Astrocyte (in vitro differentiated cells and primary cell): ENCODE measurements around the gene MRS2. TPM values are rescaled to one million over a fixed set of nuclear protein-coding genes. Genes with fewer than 3 reads are reported as not detected.

ENCODE experiments used
- DNase-seq: peaks from one replicate; pipeline ENCODE4 v3.0.0-alpha.2; 2010; ENCODE audit warnings: low read depth
- FAIRE-seq: peaks from 2 replicates; lab custom pipeline; 2011; peaks lifted over from hg19 to GRCh38; lab: Jason Lieb, UNC
- H2AFZ ChIP-seq: 2 replicates; pipeline ENCODE4 v1.6.0; 2012; ENCODE audit warnings: low read depth, low read length, inconsistent platforms
- H3K27ac ChIP-seq: 2 replicates; pipeline ENCODE4 v1.5.1; 2011; ENCODE audit warnings: low read depth, low read length, inconsistent platforms
- H3K27me3 ChIP-seq: 2 replicates; pipeline ENCODE4 v1.6.0; 2011; ENCODE audit warnings: low read length, inconsistent platforms; ENCODE audit not compliant: insufficient read depth
- H3K36me3 ChIP-seq: 2 replicates; pipeline ENCODE4 v1.5.1; 2011; ENCODE audit warnings: low read length, inconsistent platforms; ENCODE audit not compliant: insufficient read depth
- H3K4me1 ChIP-seq: 2 replicates; pipeline ENCODE4 v1.5.1; 2011; ENCODE audit warnings: low read length, inconsistent platforms; ENCODE audit not compliant: insufficient read depth
- H3K4me2 ChIP-seq: 2 replicates; pipeline ENCODE4 v1.6.0; 2012; ENCODE audit warnings: low read length, inconsistent platforms
- H3K4me3 ChIP-seq: 2 replicates; pipeline ENCODE4 v1.5.1; 2011; ENCODE audit warnings: low read depth, mild to moderate bottlenecking, low read length, inconsistent platforms; ENCODE audit not compliant: insufficient read depth
- H3K79me2 ChIP-seq: 2 replicates; pipeline ENCODE4 v1.6.0; 2012; ENCODE audit warnings: mild to moderate bottlenecking, low read length, inconsistent platforms; ENCODE audit not compliant: insufficient read depth
- H3K9ac ChIP-seq: 2 replicates; pipeline ENCODE4 v1.6.0; 2012; ENCODE audit warnings: mild to moderate bottlenecking, low read length, inconsistent platforms
- H3K9me3 ChIP-seq: 2 replicates; pipeline ENCODE4 v1.5.1; 2012; ENCODE audit warnings: low read depth, mild to moderate bottlenecking, low read length, inconsistent platforms; ENCODE audit not compliant: insufficient read depth
- H4K20me1 ChIP-seq: 2 replicates; pipeline ENCODE4 v1.6.0; 2012; ENCODE audit warnings: low read length, inconsistent platforms; ENCODE audit not compliant: insufficient read depth
- H3K27ac Mint-ChIP-seq: one replicate; pipeline ENCODE4 v1.8.0; 2021; ENCODE audit warnings: mild to moderate bottlenecking, mixed read lengths; ENCODE audit not compliant: unreplicated experiment
- H3K27me3 Mint-ChIP-seq: one replicate; pipeline ENCODE4 v1.8.0; 2021; ENCODE audit warnings: low read depth, mixed read lengths; ENCODE audit not compliant: unreplicated experiment
- H3K36me3 Mint-ChIP-seq: one replicate; pipeline ENCODE4 v1.8.0; 2021; ENCODE audit warnings: low read depth, mixed read lengths; ENCODE audit not compliant: unreplicated experiment
- H3K4me1 Mint-ChIP-seq: one replicate; pipeline ENCODE4 v1.8.0; 2021; ENCODE audit warnings: low read depth, mixed read lengths; ENCODE audit not compliant: unreplicated experiment
- H3K4me3 Mint-ChIP-seq: one replicate; pipeline ENCODE4 v1.8.0; 2021; ENCODE audit warnings: mild to moderate bottlenecking, moderate library complexity, mixed read lengths; ENCODE audit not compliant: unreplicated experiment
- H3K9me3 Mint-ChIP-seq: one replicate; pipeline ENCODE4 v1.8.0; 2021; ENCODE audit warnings: mild to moderate bottlenecking, mixed read lengths; ENCODE audit not compliant: unreplicated experiment
- CTCF ChIP-seq: IDR thresholded peaks from 2 replicates; pipeline ENCODE4 v1.5.1; 2011; ENCODE audit warnings: low read depth, mild to moderate bottlenecking, inconsistent platforms, low read length, moderate library complexity; ENCODE audit not compliant: insufficient read depth
- EZH2 ChIP-seq: IDR thresholded peaks from 2 replicates; pipeline ENCODE4 v1.6.1; 2012; ENCODE audit warnings: mild to moderate bottlenecking, low read length, inconsistent platforms; ENCODE audit not compliant: insufficient read depth
- total RNA-seq: library from RNA; stranded (reverse); gene quantifications from 2 replicates; pipeline ENCODE4 v1.2.1, GENCODE V29; 2021

The MRS2 gene
- total RNA-seq, 1 donor from 2014 or later: 68.9 TPM

- Histone ChIP-seq H2AFZ (no peak overlapping the region), H3K9me3 (no peaks in the 10 kb centered on the region), H3K27ac (no peak overlapping the region), H3K79me2 (no peaks in the 10 kb centered on the region), H3K4me2 (no peak overlapping the region), H3K9ac (no peak overlapping the region), H3K4me1 (no peaks in the 10 kb centered on the region), H3K27me3 (no peaks in the 10 kb centered on the region), H4K20me1 (no peaks in the 10 kb centered on the region), H3K36me3 (no peaks in the 10 kb centered on the region), H3K4me3 (no peak overlapping the region)
- Mint-ChIP-seq H3K4me1 (no peaks in the 10 kb centered on the region), H3K27ac (no peak overlapping the region), H3K4me3 (no peak overlapping the region), H3K9me3 (no peaks in the 10 kb centered on the region), H3K36me3 (no peaks in the 10 kb centered on the region), H3K27me3 (no peaks in the 10 kb centered on the region)
- TF ChIP-seq CTCF (no peak), EZH2 (no peak)
- no peak for FAIRE-seq
- DNase-seq: no peak
Observed at GRCh38 chr6:24455061-24455460, 52.3 kb downstream of the MRS2 start.

GRCh38 chr6:24458134-24458533, 55.4 kb downstream of the MRS2 start:
- no peak overlapping the region for H2AFZ ChIP-seq
- no peak overlapping the region for H3K27ac ChIP-seq
- no peaks in the 10 kb centered on the region for H3K36me3 Mint-ChIP-seq
- no peaks in the 10 kb centered on the region for H3K79me2 ChIP-seq
- no peaks in the 10 kb centered on the region for H4K20me1 ChIP-seq
- peaks cover 5% of the 10 kb centered on the region for H3K27me3 Mint-ChIP-seq
- no peak for FAIRE-seq
- no peak overlapping the region for H3K4me3 ChIP-seq
- no peaks in the 10 kb centered on the region for H3K4me1 Mint-ChIP-seq
- DNase-seq: no peak
- H3K27me3 ChIP-seq: no peaks in the 10 kb centered on the region
- H3K4me3 Mint-ChIP-seq: no peak overlapping the region
- TF ChIP-seq CTCF (no peak), EZH2 (no peak)
- H3K9me3 Mint-ChIP-seq: no peaks in the 10 kb centered on the region
- H3K27ac Mint-ChIP-seq: no peak overlapping the region
- no peaks in the 10 kb centered on the region for H3K4me1 ChIP-seq
- H3K4me2 ChIP-seq: no peak overlapping the region
- no peak overlapping the region for H3K9ac ChIP-seq
- no peaks in the 10 kb centered on the region for H3K9me3 ChIP-seq
- no peaks in the 10 kb centered on the region for H3K36me3 ChIP-seq

GRCh38 chr6:24458941-24459340, 56.2 kb downstream of the MRS2 start:
- H3K27me3 Mint-ChIP-seq: peaks cover 5% of the 10 kb centered on the region
- Histone ChIP-seq H3K9ac (no peak overlapping the region), H3K27me3 (no peaks in the 10 kb centered on the region), H3K27ac (no peak overlapping the region), H3K4me1 (no peaks in the 10 kb centered on the region), H3K4me3 (no peak overlapping the region), H3K36me3 (no peaks in the 10 kb centered on the region), H2AFZ (no peak overlapping the region), H3K9me3 (no peaks in the 10 kb centered on the region), H3K79me2 (no peaks in the 10 kb centered on the region), H3K4me2 (no peak overlapping the region), H4K20me1 (no peaks in the 10 kb centered on the region)
- H3K4me3 Mint-ChIP-seq: no peak overlapping the region
- no peaks in the 10 kb centered on the region for H3K4me1 Mint-ChIP-seq
- TF ChIP-seq CTCF: no peak
- no peak for TF ChIP-seq EZH2
- H3K36me3 Mint-ChIP-seq: no peaks in the 10 kb centered on the region
- H3K9me3 Mint-ChIP-seq: no peaks in the 10 kb centered on the region
- no peak overlapping the region for H3K27ac Mint-ChIP-seq
- DNase-seq (no peak), FAIRE-seq (no peak)
